Neuronal stem cell (in vitro differentiated cells): ENCODE results near the gene SLC22A31.
A peak's percentile ranks its signal among the peaks of the same experiment; 100 is the strongest.
"Not testable (repeated sequence)": the region's sequence is repeated elsewhere in the genome, so short reads cannot be mapped to it uniquely, and the experiment has no call there.

Experiments used
- DNase-seq: peaks from one replicate; pipeline ENCODE4 v3.0.0-alpha.2; 2013; ENCODE audit warnings: low spot score
- H2AFZ ChIP-seq: one replicate; pipeline ENCODE4 v1.6.1; 2013; ENCODE audit warnings: mild to moderate bottlenecking, low read length, inconsistent platforms
- H2AK5ac ChIP-seq: 2 replicates; pipeline ENCODE4 v1.6.1; 2013; ENCODE audit warnings: low read depth, mild to moderate bottlenecking, inconsistent platforms, low read length, moderate library complexity, mixed read lengths
- H2BK120ac ChIP-seq: 2 replicates; pipeline ENCODE4 v1.6.1; 2013; ENCODE audit warnings: low read depth, mild to moderate bottlenecking, inconsistent platforms, low read length, moderate library complexity, mixed read lengths
- H2BK12ac ChIP-seq: one replicate; pipeline ENCODE4 v1.6.1; 2013; ENCODE audit warnings: low read length, inconsistent platforms
- H2BK15ac ChIP-seq: 2 replicates; pipeline ENCODE4 v1.6.1; 2013; ENCODE audit warnings: mild to moderate bottlenecking, low read length, inconsistent platforms, mixed read lengths
- H2BK5ac ChIP-seq: one replicate; pipeline ENCODE4 v1.6.1; 2013; ENCODE audit warnings: inconsistent platforms, mild to moderate bottlenecking, low read length, moderate library complexity
- H3K14ac ChIP-seq: one replicate; pipeline ENCODE4 v1.6.1; 2013; ENCODE audit warnings: low read length, inconsistent platforms
- H3K18ac ChIP-seq: 2 replicates; pipeline ENCODE4 v1.6.1; 2013; ENCODE audit warnings: low read length, inconsistent platforms
- H3K23ac ChIP-seq: 2 replicates; pipeline ENCODE4 v1.6.1; 2013; ENCODE audit warnings: low read depth, mild to moderate bottlenecking, mixed read lengths, low read length, inconsistent platforms; ENCODE audit not compliant: poor library complexity
- H3K27ac ChIP-seq: replicated peaks from 3 replicates; pipeline ENCODE4 v1.5.1; 2013; ENCODE audit warnings: low read length, inconsistent platforms
- H3K27me3 ChIP-seq, 3 experiments: 2 replicates each; pipeline ENCODE4 v1.6.1; 2013; ENCODE audit warnings: low read length in 3 of 3, mild to moderate bottlenecking in 2 of 3, inconsistent platforms in 1 of 3, low read depth in 1 of 3, mixed read lengths in 1 of 3, moderate library complexity in 1 of 3; ENCODE audit not compliant: control insufficient read depth in 3 of 3, insufficient read depth in 3 of 3
- H3K36me3 ChIP-seq, 2 donors: replicated peaks in 1 of 2; 2 replicates each; pipeline ENCODE4 v1.6.1; 2013; ENCODE audit warnings: low read length in 2 of 2; ENCODE audit not compliant: control insufficient read depth in 2 of 2, insufficient read depth in 2 of 2
- H3K4ac ChIP-seq: 2 replicates; pipeline ENCODE4 v1.6.1; 2013; ENCODE audit warnings: inconsistent platforms, mild to moderate bottlenecking, low read length, moderate library complexity
- H3K4me1 ChIP-seq, 2 donors: 1 replicate in 1 of 2; 2 replicates in 1 of 2; pipeline ENCODE4 v1.6.1; 2013; ENCODE audit warnings: low read length in 2 of 2, low read depth in 1 of 2; ENCODE audit not compliant: control insufficient read depth in 2 of 2, insufficient read depth in 1 of 2
- H3K4me2 ChIP-seq: one replicate; pipeline ENCODE4 v1.6.1; 2013; ENCODE audit warnings: mild to moderate bottlenecking, low read length, inconsistent platforms; ENCODE audit not compliant: insufficient read depth, poor library complexity, severe bottlenecking
- H3K4me3 ChIP-seq, 2 donors: 2 replicates each; pipeline ENCODE4 v1.5.1; 2013; ENCODE audit warnings: low read length in 2 of 2, mild to moderate bottlenecking in 2 of 2, inconsistent platforms in 1 of 2, moderate library complexity in 1 of 2
- H3K79me1 ChIP-seq: one replicate; pipeline ENCODE4 v1.6.1; 2013; ENCODE audit warnings: low read depth, mild to moderate bottlenecking, inconsistent platforms, low read length, moderate library complexity
- H3K9ac ChIP-seq: one replicate; pipeline ENCODE4 v1.6.1; 2013; ENCODE audit warnings: mild to moderate bottlenecking, low read depth, low read length, inconsistent platforms; ENCODE audit not compliant: poor library complexity
- H3K9me3 ChIP-seq, 2 donors: replicated peaks in 1 of 2; 2 replicates each; pipeline versions ENCODE3 to v1.6.1; 2013; ENCODE audit warnings: low read length in 2 of 2, mild to moderate bottlenecking in 2 of 2, inconsistent platforms in 1 of 2, low read depth in 1 of 2, mixed read lengths in 1 of 2, moderate library complexity in 1 of 2; ENCODE audit not compliant: control insufficient read depth in 2 of 2, insufficient read depth in 1 of 2
- H4K8ac ChIP-seq: one replicate; pipeline ENCODE4 v1.6.1; 2013; ENCODE audit warnings: low read depth, mild to moderate bottlenecking, inconsistent platforms, low read length, moderate library complexity
- H4K91ac ChIP-seq: one replicate; pipeline ENCODE4 v1.6.1; 2013; ENCODE audit warnings: low read length, low read depth, mild to moderate bottlenecking, inconsistent platforms; ENCODE audit not compliant: poor library complexity
- WGBS, 2 donors: extraction: QIAGEN DNeasy Blood & Tissue Kit; methylation state at CpG; one replicate each; pipeline ENCODE4 v1.1.7; 2013; ENCODE audit warnings: missing lambda C conversion rate in 2 of 2, mixed read lengths in 1 of 2; ENCODE audit not compliant: insufficient read length in 2 of 2, insufficient replicate concordance in 1 of 2; ENCODE audit errors: extremely low coverage in 2 of 2; 5-methylcytosine and 5-hydroxymethylcytosine counted together

The SLC22A31 gene

GRCh38 chr16:89192956-89193575, 7.3 kb downstream of the SLC22A31 start:
- no peak overlapping the region for H3K4ac ChIP-seq
- peak overlapping the region; percentile 83 for H3K18ac ChIP-seq
- no peak overlapping the region for H2BK120ac ChIP-seq
- no peak overlapping the region for H3K9ac ChIP-seq
- peaks cover 2 to 9% of the 10 kb centered on the region in 2 donors for H3K4me1 ChIP-seq
- H4K8ac ChIP-seq = peak overlapping the region; percentile 82
- H3K23ac ChIP-seq = peak overlapping the region; percentile 55
- H2AK5ac ChIP-seq = no peak overlapping the region
- no peak overlapping the region for H3K4me3 ChIP-seq
- DNase-seq = no peak
- no peak overlapping the region for H2BK5ac ChIP-seq
- H2BK12ac ChIP-seq = no peak overlapping the region
- no peak overlapping the region for H3K27ac ChIP-seq
- no peaks in the 10 kb centered on the region for H3K36me3 ChIP-seq
- H3K27me3 ChIP-seq = peaks cover 15 to 41% (median 28%) of the 10 kb centered on the region in 3 experiments
- no peak overlapping the region for H2AFZ ChIP-seq
- H3K9me3 ChIP-seq = peaks cover 0 to 6% of the 10 kb centered on the region in 2 donors
- H3K79me1 ChIP-seq = peaks cover 3% of the 10 kb centered on the region
- peak overlapping the region; percentile 75 for H2BK15ac ChIP-seq
- H3K4me2 ChIP-seq = no peak overlapping the region
- no peak overlapping the region for H3K14ac ChIP-seq
- no CpG with 5 or more reads among the region's 39 CpGs for WGBS, 2 donors
- no peak overlapping the region for H4K91ac ChIP-seq

GRCh38 chr16:89192186-89192955, 8.0 kb downstream of the SLC22A31 start:
- not testable (repeated sequence) for H3K4me1 ChIP-seq, H2BK15ac ChIP-seq, H3K79me1 ChIP-seq, H3K23ac ChIP-seq, H3K36me3 ChIP-seq, H2BK5ac ChIP-seq, DNase-seq, H2AK5ac ChIP-seq, H3K27ac ChIP-seq, H4K91ac ChIP-seq, H4K8ac ChIP-seq, H2BK120ac ChIP-seq, H3K9me3 ChIP-seq, H3K4ac ChIP-seq
- Histone ChIP-seq H3K27me3 (peaks cover 15 to 35% (median 28%) of the 10 kb centered on the region in 3 experiments), H3K4me2 (peak overlapping the region; percentile 62), H3K9ac (peak overlapping the region; percentile 70), H3K4me3 (peak overlapping the region; percentile 28 to 69), H2AFZ (peak overlapping the region; percentile 92), H3K14ac (peak overlapping the region; percentile 71), H3K18ac (peak overlapping the region; percentile 80), H2BK12ac (peak overlapping the region; percentile 16)
- no CpG with 5 or more reads among the region's 63 CpGs for WGBS, 2 donors

- Histone ChIP-seq H2BK120ac (no peak overlapping the region), H3K4me3 (peak overlapping the region in 1 of 2 donors; percentile 28), H3K36me3 (no peaks in the 10 kb centered on the region), H3K4me1 (peaks cover 2 to 4% of the 10 kb centered on the region in 2 donors), H2AFZ (peak overlapping the region; percentile 92), H3K27me3 (peaks cover 15 to 30% (median 28%) of the 10 kb centered on the region in 3 experiments), H4K91ac (no peak overlapping the region), H3K9ac (peak overlapping the region; percentile 70), H2BK15ac (no peak overlapping the region), H3K18ac (peak overlapping the region; percentile 80), H3K9me3 (peaks cover 0 to 6% of the 10 kb centered on the region in 2 donors), H3K4me2 (peak overlapping the region; percentile 11), H2BK5ac (no peak overlapping the region), H2BK12ac (peak overlapping the region; percentile 16), H3K23ac (no peak overlapping the region), H3K27ac (no peak overlapping the region), H2AK5ac (no peak overlapping the region), H4K8ac (no peak overlapping the region), H3K79me1 (peaks cover 3% of the 10 kb centered on the region), H3K4ac (no peak overlapping the region), H3K14ac (no peak overlapping the region)
- DNase-seq = no peak
- no CpG with 5 or more reads among the region's 19 CpGs for WGBS, 2 donors
Observed at GRCh38 chr16:89191901-89192185, 8.5 kb downstream of the SLC22A31 start.
